Thymus (tissue), 11 donors: ENCODE results near the gene POLR2H. TPM values are rescaled to one million over a fixed set of nuclear protein-coding genes. Genes with fewer than 3 reads are reported as not detected.

Source experiments
- DNase-seq, 9 donors: peaks; one replicate each; pipeline ENCODE4 v3.0.0-alpha.2; 2013; ENCODE audit warnings: low spot score in 9 of 9, low read depth in 6 of 9, missing footprints in 1 of 9
- H3K27ac ChIP-seq, 2 donors: one replicate each; pipeline ENCODE4 v1.5.1; 2013; ENCODE audit warnings: control low read depth in 1 of 2, low read depth in 1 of 2, low read length in 1 of 2, mild to moderate bottlenecking in 1 of 2, moderate library complexity in 1 of 2
- H3K27me3 ChIP-seq, 2 donors: one replicate each; pipeline ENCODE4 v1.5.1; 2013; ENCODE audit warnings: low read length in 1 of 2; ENCODE audit not compliant: control insufficient read depth in 2 of 2, insufficient read depth in 1 of 2
- H3K36me3 ChIP-seq, 2 donors: one replicate each; pipeline ENCODE4 v1.5.1; 2013; ENCODE audit warnings: low read length in 1 of 2, mild to moderate bottlenecking in 1 of 2, moderate library complexity in 1 of 2; ENCODE audit not compliant: control insufficient read depth in 2 of 2, insufficient read depth in 2 of 2
- H3K4me1 ChIP-seq, 2 donors: one replicate each; pipeline ENCODE4 v1.5.1; 2013; ENCODE audit warnings: low read length in 2 of 2; ENCODE audit not compliant: control insufficient read depth in 2 of 2, insufficient read depth in 2 of 2
- H3K4me3 ChIP-seq, 2 donors: one replicate each; pipeline ENCODE4 v1.5.1; 2013; ENCODE audit warnings: low read length in 2 of 2, control low read depth in 1 of 2, mild to moderate bottlenecking in 1 of 2
- H3K9me3 ChIP-seq, 2 donors: one replicate each; pipeline ENCODE4 v1.5.1; 2013; ENCODE audit warnings: low read length in 1 of 2, mild to moderate bottlenecking in 1 of 2; ENCODE audit not compliant: control insufficient read depth in 2 of 2, insufficient read depth in 1 of 2
- WGBS: extraction: QIAGEN DNeasy Blood & Tissue Kit; methylation state at CpG from one replicate; pipeline ENCODE4 v1.1.7; 2013; 5-methylcytosine and 5-hydroxymethylcytosine counted together
- polyA plus RNA-seq: library from polyadenylated mRNA; stranded (reverse); fragments of 200-250 nt; gene quantifications from one replicate; pipeline ENCODE4 v1.2.3, GENCODE V29; 2013
- total RNA-seq: library from RNA; stranded (reverse); fragments of 120-200 nt; gene quantifications from one replicate; pipeline ENCODE4 v1.2.4, GENCODE V29; 2013
- donor health status: healthy.

Gene POLR2H
- total and polyA plus RNA-seq, 2 donors, result 76.0 to 117 TPM

DNA sequence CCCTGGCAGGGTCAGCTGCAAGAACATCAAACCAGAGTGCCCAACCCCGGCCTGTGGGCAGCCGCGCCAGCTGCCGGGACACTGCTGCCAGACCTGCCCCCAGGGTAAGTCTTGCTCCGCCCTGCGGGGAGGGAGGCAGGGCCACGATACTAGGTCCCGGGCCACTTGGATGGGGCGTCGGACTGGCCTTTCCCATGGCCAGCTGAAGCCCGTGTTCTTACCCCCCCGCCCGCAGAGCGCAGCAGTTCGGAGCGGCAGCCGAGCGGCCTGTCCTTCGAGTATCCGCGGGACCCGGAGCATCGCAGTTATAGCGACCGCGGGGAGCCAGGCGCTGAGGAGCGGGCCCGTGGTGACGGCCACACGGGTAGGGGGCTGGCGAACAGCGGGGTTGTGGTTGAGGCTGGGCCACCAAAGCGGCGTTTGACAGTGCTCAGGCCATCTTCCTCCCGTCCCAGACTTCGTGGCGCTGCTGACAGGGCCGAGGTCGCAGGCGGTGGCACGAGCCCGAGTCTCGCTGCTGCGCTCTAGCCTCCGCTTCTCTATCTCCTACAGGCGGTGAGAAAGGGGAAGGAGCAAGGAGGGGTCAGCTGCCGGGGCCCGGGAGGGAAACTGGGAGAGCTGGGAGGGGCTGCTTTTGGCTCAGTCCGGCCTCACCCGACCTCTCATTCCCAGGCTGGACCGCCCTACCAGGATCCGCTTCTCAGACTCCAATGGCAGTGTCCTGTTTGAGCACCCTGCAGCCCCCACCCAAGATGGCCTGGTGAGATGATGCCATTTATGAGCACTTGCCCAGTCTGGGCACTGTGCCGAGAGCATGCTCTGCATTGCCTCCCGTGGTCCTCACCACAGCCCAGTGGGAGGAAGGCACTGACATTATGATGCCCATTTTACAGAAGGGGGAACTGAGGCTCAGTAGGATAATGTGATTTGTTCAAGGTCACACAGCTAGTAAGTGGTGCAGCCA, 20.0 kb downstream of the POLR2H start:
- H3K4me1 ChIP-seq, result peaks cover 3 to 18% of the 10 kb centered on the region in 2 donors
- WGBS, result 8% methylated on average over 55 of the region's 55 CpGs
- no peak overlapping the region for H3K4me3 ChIP-seq
- peaks cover 58 to 88% of the 10 kb centered on the region in 2 donors for H3K27me3 ChIP-seq
- no peaks in the 10 kb centered on the region for H3K36me3 ChIP-seq
- DNase-seq, result no peak
- no peaks in the 10 kb centered on the region for H3K9me3 ChIP-seq
- no peak overlapping the region for H3K27ac ChIP-seq

DNA sequence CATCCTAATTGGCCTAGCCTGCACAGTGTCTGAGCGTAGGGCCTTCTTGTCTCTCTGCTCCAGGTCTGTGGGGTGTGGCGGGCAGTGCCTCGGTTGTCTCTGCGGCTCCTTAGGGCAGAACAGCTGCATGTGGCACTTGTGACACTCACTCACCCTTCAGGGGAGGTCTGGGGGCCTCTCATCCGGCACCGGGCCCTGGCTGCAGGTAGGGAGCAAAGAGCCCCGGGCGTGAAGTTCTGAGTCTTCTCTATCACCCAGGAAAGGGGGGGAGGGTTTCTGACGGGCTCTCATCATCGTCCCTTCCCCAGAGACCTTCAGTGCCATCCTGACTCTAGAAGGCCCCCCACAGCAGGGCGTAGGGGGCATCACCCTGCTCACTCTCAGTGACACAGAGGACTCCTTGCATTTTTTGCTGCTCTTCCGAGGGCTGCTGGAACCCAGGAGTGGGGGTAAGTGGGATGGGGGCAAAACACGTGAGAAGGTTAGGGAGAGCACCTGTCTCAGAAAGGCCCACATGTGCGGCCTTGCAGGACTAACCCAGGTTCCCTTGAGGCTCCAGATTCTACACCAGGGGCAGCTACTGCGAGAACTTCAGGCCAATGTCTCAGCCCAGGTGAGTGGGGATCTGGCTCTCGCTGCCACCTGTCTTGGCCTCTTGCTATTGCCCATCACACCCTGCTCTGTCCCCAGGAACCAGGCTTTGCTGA, 21.0 kb downstream of the POLR2H start:
- H3K27ac ChIP-seq, result no peak overlapping the region
- no peak overlapping the region for H3K4me3 ChIP-seq
- H3K27me3 ChIP-seq, result peaks cover 52 to 89% of the 10 kb centered on the region in 2 donors
- WGBS, result 89% methylated on average over 16 of the region's 16 CpGs
- H3K36me3 ChIP-seq, result no peaks in the 10 kb centered on the region
- H3K9me3 ChIP-seq, result no peaks in the 10 kb centered on the region
- no peak for DNase-seq
- peaks cover 3 to 15% of the 10 kb centered on the region in 2 donors for H3K4me1 ChIP-seq

DNA sequence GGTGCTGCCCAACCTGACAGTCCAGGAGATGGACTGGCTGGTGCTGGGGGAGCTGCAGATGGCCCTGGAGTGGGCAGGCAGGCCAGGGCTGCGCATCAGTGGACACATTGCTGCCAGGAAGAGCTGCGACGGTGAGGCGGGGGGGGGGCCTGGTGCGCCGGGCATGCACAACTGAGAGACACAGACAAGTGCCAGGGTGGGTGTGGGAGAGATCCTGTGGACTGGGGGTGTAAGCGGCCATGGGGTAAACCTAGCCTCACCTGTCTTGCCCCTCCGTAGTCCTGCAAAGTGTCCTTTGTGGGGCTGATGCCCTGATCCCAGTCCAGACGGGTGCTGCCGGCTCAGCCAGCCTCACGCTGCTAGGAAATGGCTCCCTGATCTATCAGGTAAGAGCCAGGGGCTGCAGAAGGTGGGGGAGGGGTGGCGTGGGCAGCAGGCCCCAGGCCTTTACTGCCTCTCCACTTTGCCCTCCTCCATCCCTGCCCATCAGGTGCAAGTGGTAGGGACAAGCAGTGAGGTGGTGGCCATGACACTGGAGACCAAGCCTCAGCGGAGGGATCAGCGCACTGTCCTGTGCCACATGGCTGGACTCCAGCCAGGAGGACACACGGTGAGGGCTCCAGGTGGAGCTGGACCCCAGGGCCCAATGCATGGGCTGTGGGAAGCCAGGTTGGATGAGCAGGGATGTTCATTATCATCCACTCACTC, 21.7 kb downstream of the POLR2H start:
- Histone ChIP-seq H3K36me3 (no peaks in the 10 kb centered on the region), H3K4me3 (no peak overlapping the region), H3K9me3 (no peaks in the 10 kb centered on the region), H3K27ac (no peak overlapping the region), H3K4me1 (peaks cover 3 to 8% of the 10 kb centered on the region in 2 donors), H3K27me3 (peaks cover 46 to 88% of the 10 kb centered on the region in 2 donors)
- DNase-seq, result no peak
- WGBS, result 95% methylated on average over 15 of the region's 15 CpGs

DNA sequence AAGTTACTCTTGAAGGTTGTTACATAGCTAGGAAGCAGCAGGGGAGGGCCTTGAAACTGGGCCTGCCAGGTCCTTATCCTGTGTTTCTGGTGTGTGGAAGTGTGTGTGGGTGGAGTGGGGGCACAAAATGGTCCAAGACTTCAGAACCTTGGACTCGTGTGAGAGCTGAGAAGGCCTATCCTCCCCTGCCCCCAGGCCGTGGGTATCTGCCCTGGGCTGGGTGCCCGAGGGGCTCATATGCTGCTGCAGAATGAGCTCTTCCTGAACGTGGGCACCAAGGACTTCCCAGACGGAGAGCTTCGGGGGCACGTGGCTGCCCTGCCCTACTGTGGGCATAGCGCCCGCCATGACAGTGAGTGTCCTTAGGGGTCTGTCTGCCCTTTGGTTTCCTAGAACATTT, 22.8 kb downstream of the POLR2H start:
- WGBS, result 85% methylated on average over 9 of the region's 9 CpGs
- Histone ChIP-seq H3K27ac (no peak overlapping the region), H3K27me3 (peaks cover 35 to 87% of the 10 kb centered on the region in 2 donors), H3K4me1 (peaks cover 3 to 7% of the 10 kb centered on the region in 2 donors), H3K4me3 (no peak overlapping the region), H3K9me3 (no peaks in the 10 kb centered on the region), H3K36me3 (no peaks in the 10 kb centered on the region)
- DNase-seq, result no peak

DNA sequence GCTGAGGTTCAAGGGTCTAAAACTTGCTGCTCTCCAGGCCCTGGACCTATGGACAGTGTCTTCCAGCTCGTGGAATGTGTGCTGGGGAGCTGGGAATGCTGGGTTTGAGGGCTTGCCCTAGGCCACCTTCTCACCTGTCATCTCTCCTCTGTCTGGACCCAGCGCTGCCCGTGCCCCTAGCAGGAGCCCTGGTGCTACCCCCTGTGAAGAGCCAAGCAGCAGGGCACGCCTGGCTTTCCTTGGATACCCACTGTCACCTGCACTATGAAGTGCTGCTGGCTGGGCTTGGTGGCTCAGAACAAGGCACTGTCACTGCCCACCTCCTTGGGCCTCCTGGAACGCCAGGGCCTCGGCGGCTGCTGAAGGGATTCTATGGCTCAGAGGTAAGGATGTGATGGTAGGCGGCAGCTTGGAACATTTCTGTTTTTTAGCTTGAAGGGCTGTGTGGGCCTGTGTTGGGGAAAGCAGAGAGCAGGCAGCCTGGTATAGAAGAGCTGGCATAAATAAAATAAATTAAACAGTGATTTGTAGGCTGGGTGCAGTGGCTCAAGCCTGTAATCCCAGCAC, 23.4 kb downstream of the POLR2H start:
- WGBS, result 96% methylated on average over 8 of the region's 8 CpGs
- peaks cover 29 to 89% of the 10 kb centered on the region in 2 donors for H3K27me3 ChIP-seq

DNA sequence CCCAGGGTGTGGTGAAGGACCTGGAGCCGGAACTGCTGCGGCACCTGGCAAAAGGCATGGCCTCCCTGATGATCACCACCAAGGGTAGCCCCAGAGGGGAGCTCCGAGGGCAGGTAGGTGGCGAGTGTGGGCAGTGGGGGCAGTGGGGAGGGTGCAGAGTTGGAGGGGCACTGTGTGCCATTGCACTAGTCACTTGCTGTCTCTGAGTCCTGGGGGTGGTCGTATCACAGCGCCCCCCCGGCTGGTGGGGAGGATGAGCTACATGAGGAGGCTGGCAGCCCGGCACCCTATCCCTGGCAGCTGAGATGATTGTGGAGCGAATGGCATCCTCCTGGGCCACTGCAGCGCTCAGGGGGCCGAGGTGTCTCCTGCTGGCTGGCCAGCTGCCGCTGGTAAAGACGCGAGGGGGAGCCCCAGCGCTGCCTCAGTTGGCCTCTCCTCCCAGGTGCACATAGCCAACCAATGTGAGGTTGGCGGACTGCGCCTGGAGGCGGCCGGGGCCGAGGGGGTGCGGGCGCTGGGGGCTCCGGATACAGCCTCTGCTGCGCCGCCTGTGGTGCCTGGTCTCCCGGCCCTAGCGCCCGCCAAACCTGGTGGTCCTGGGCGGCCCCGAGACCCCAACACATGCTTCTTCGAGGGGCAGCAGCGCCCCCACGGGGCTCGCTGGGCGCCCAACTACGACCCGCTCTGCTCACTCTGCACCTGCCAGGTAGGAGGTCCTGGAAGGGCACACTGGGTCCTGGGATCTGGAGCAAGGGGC, 24.7 kb downstream of the POLR2H start:
- no peak for DNase-seq
- H3K4me1 ChIP-seq, result peaks cover 0 to 4% of the 10 kb centered on the region in 2 donors
- no peak overlapping the region for H3K27ac ChIP-seq
- no peak overlapping the region for H3K4me3 ChIP-seq
- H3K9me3 ChIP-seq, result no peaks in the 10 kb centered on the region
- no peaks in the 10 kb centered on the region for H3K36me3 ChIP-seq
- peaks cover 20 to 85% of the 10 kb centered on the region in 2 donors for H3K27me3 ChIP-seq
- 70% methylated on average over 37 of the region's 37 CpGs for WGBS

More for the DNA sequence above, 23.4 kb downstream of the POLR2H start:
- Histone ChIP-seq H3K36me3 (no peaks in the 10 kb centered on the region), H3K4me1 (peaks cover 3 to 7% of the 10 kb centered on the region in 2 donors), H3K9me3 (no peaks in the 10 kb centered on the region), H3K4me3 (no peak overlapping the region), H3K27ac (no peak overlapping the region)
- no peak for DNase-seq

DNA sequence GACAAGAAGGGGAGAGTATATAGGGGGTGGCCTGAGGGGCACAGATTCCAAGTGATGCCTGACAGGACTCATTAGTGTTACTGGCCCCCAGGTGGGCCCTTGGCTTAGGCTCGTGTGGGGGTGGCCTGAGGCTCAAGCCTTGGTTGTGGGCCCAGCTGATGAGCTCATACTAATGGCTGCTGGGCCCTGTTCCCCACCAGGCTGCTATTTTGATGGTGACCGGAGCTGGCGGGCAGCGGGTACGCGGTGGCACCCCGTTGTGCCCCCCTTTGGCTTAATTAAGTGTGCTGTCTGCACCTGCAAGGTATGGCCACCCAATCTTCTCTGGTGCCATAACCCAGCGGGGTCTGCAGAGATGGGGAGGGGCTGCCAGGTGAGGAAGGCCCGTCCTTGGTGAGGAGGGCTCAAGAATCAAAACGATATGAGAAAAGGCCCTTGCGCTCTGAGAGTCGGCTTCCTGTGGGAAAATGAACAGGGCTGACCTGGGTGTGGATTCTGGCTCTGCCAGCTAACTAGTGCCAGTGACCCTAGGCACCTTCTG, 25.7 kb downstream of the POLR2H start:
- Histone ChIP-seq H3K36me3 (no peaks in the 10 kb centered on the region), H3K27ac (no peak overlapping the region), H3K4me1 (no peaks in the 10 kb centered on the region), H3K27me3 (peaks cover 11 to 78% of the 10 kb centered on the region in 2 donors), H3K4me3 (no peak overlapping the region), H3K9me3 (no peaks in the 10 kb centered on the region)
- 96% methylated on average over 12 of the region's 12 CpGs for WGBS
- DNase-seq, result no peak
